ENCODE data around the gene ARL16. TPM values are rescaled to one million over a fixed set of nuclear protein-coding genes. Genes with fewer than 3 reads are reported as not detected.

ARL16 gene
- total and polyA plus RNA-seq, 2 experiments from 2014 or later = 40.4 to 54.9 TPM

DNA sequence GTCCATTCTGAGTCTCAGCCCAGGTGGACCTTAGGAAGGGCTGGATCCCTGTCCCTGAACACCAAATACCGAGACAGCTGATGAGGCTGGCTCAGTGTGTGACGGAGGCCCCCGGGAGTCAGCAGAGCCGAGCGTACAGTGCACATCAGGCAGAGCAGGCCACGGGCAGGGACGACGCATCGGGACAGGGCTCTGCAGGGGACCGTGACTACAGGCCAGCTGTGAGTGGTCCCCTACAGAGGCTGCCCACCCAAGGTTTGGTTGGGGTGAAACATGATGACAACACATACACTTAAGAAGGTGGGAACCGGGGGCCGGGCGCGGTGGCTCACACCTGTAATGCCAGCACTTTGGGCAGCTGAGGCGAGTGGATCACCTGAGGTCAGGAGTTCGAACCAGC lies 10.6 kb downstream of the ARL16 start:
- H3K79me2 ChIP-seq (replicated peaks; ENCODE audit: insufficient read depth) = peaks cover 19% of the 10 kb centered on the region
- peaks cover 24% of the 10 kb centered on the region for H3K36me3 ChIP-seq (ENCODE audit: insufficient read depth)
- H3K4me1 ChIP-seq (ENCODE audit: insufficient read depth) = no peaks in the 10 kb centered on the region
- peaks cover 22% of the 10 kb centered on the region for H3F3A ChIP-seq (replicated peaks; ENCODE audit: low read depth)
- H3K4me3 ChIP-seq = no peak overlapping the region
- H2AFZ ChIP-seq = no peak overlapping the region
- H3K27ac ChIP-seq (ENCODE audit: low read depth) = no peak overlapping the region
- no peak overlapping the region for H3K27ac Mint-ChIP-seq
- H3K4me1 Mint-ChIP-seq = peaks cover 10% of the 10 kb centered on the region
- H4K20me1 ChIP-seq (replicated peaks; ENCODE audit: insufficient read depth) = peaks cover 9% of the 10 kb centered on the region
- H3K4me2 ChIP-seq = no peak overlapping the region
- H3K27me3 Mint-ChIP-seq (ENCODE audit: insufficient read depth, low read depth, poor library complexity) = peaks cover 25% of the 10 kb centered on the region
- H3K27me3 ChIP-seq (ENCODE audit: insufficient read depth) = no peaks in the 10 kb centered on the region
- peaks cover 68% of the 10 kb centered on the region for H3K36me3 Mint-ChIP-seq (ENCODE audit: low read depth)
- no peaks in the 10 kb centered on the region for H3K9me2 ChIP-seq (ENCODE audit: insufficient read depth)
- DNase-seq (ENCODE audit: low spot score) (no peak), ATAC-seq (no peak)
- no peak overlapping the region for H3K4me3 Mint-ChIP-seq
- no peaks in the 10 kb centered on the region for H3K9me3 Mint-ChIP-seq
- TF ChIP-seq CTCF (conservative IDR thresholded peaks at IDR 0.05; ENCODE audit: low read depth in 2 of 2) (no peak), STAT1 (IDR thresholded peaks at IDR 0.05; ENCODE audit: unreplicated experiment) (no peak), JUNB (IDR thresholded peaks at IDR 0.05; ENCODE audit: unreplicated experiment) (no peak), EZH2 (IDR thresholded peaks at IDR 0.05; ENCODE audit: low read depth, unreplicated experiment) (no peak), ZNF114 (CRISPR knock-in tag; IDR thresholded peaks at IDR 0.05) (no peak), CREB1 (CRISPR knock-in tag; IDR thresholded peaks at IDR 0.05; ENCODE audit: low read depth) (no peak)

GRCh38 chr17:81672504-81672903 lies 11.1 kb downstream of the ARL16 start:
- H4K20me1 ChIP-seq (replicated peaks; ENCODE audit: insufficient read depth) = peaks cover 14% of the 10 kb centered on the region
- peaks cover 27% of the 10 kb centered on the region for H3F3A ChIP-seq (replicated peaks; ENCODE audit: low read depth)
- peaks cover 3% of the 10 kb centered on the region; the same call in 1 of the 2 replicates for H3K4me1 ChIP-seq (ENCODE audit: insufficient read depth)
- H3K79me2 ChIP-seq (replicated peaks; ENCODE audit: insufficient read depth) = peaks cover 24% of the 10 kb centered on the region
- H3K27me3 ChIP-seq (ENCODE audit: insufficient read depth) = no peaks in the 10 kb centered on the region
- H3K36me3 Mint-ChIP-seq (ENCODE audit: low read depth) = peaks cover 72% of the 10 kb centered on the region
- H3K27me3 Mint-ChIP-seq (ENCODE audit: insufficient read depth, low read depth, poor library complexity) = peaks cover 29% of the 10 kb centered on the region
- ATAC-seq = no peak
- H3K27ac ChIP-seq (ENCODE audit: low read depth) = no peak overlapping the region
- DNase-seq (ENCODE audit: low spot score) = no peak
- TF ChIP-seq, protein P1, sequence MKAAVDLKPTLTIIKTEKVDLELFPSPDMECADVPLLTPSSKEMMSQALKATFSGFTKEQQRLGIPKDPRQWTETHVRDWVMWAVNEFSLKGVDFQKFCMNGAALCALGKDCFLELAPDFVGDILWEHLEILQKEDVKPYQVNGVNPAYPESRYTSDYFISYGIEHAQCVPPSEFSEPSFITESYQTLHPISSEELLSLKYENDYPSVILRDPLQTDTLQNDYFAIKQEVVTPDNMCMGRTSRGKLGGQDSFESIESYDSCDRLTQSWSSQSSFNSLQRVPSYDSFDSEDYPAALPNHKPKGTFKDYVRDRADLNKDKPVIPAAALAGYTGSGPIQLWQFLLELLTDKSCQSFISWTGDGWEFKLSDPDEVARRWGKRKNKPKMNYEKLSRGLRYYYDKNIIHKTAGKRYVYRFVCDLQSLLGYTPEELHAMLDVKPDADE (IDR thresholded peaks at IDR 0.05) = no peak
- TF ChIP-seq, protein P2, sequence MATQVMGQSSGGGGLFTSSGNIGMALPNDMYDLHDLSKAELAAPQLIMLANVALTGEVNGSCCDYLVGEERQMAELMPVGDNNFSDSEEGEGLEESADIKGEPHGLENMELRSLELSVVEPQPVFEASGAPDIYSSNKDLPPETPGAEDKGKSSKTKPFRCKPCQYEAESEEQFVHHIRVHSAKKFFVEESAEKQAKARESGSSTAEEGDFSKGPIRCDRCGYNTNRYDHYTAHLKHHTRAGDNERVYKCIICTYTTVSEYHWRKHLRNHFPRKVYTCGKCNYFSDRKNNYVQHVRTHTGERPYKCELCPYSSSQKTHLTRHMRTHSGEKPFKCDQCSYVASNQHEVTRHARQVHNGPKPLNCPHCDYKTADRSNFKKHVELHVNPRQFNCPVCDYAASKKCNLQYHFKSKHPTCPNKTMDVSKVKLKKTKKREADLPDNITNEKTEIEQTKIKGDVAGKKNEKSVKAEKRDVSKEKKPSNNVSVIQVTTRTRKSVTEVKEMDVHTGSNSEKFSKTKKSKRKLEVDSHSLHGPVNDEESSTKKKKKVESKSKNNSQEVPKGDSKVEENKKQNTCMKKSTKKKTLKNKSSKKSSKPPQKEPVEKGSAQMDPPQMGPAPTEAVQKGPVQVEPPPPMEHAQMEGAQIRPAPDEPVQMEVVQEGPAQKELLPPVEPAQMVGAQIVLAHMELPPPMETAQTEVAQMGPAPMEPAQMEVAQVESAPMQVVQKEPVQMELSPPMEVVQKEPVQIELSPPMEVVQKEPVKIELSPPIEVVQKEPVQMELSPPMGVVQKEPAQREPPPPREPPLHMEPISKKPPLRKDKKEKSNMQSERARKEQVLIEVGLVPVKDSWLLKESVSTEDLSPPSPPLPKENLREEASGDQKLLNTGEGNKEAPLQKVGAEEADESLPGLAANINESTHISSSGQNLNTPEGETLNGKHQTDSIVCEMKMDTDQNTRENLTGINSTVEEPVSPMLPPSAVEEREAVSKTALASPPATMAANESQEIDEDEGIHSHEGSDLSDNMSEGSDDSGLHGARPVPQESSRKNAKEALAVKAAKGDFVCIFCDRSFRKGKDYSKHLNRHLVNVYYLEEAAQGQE (IDR thresholded peaks at IDR 0.05; ENCODE audit: unreplicated experiment) = no peak
- TF ChIP-seq STAT1 (IDR thresholded peaks at IDR 0.05; ENCODE audit: unreplicated experiment) = no peak
- no peak overlapping the region for H3K4me3 Mint-ChIP-seq
- peaks cover 14% of the 10 kb centered on the region for H3K4me1 Mint-ChIP-seq
- H3K4me3 ChIP-seq = no peak overlapping the region
- no peak overlapping the region for H3K27ac Mint-ChIP-seq
- no peaks in the 10 kb centered on the region for H3K9me3 Mint-ChIP-seq
- no peak overlapping the region for H2AFZ ChIP-seq
- H3K9me2 ChIP-seq (ENCODE audit: insufficient read depth) = no peaks in the 10 kb centered on the region
- no peak overlapping the region for H3K4me2 ChIP-seq
- peaks cover 24% of the 10 kb centered on the region for H3K36me3 ChIP-seq (ENCODE audit: insufficient read depth)

Data from GM23338 (cell line).